ENCODE measurements around the gene TNFRSF6B.
"Not testable (repeated sequence)": the region's sequence is repeated elsewhere in the genome, so short reads cannot be mapped to it uniquely, and the experiment has no call there.

Gene TNFRSF6B

GRCh38 chr20:63661108-63661507, 35.3 kb upstream of the TNFRSF6B start:
- Histone ChIP-seq H3K4me3 (no peak overlapping the region), H3K27ac (no peak overlapping the region)

- Histone ChIP-seq H3K4me3 (no peak overlapping the region), H3K27ac (no peak overlapping the region)
These were observed 34.3 kb upstream of the TNFRSF6B start for GRCh38 chr20:63661959-63662812.

GRCh38 chr20:63662813-63663189, 33.7 kb upstream of the TNFRSF6B start:
- H3K27ac ChIP-seq: no peak overlapping the region
- no peak overlapping the region for H3K4me3 ChIP-seq

GRCh38 chr20:63663332-63664066, 33.0 kb upstream of the TNFRSF6B start:
- Histone ChIP-seq H3K27ac (no peak overlapping the region), H3K4me3 (no peak overlapping the region)

GRCh38 chr20:63664143-63664851, 32.2 kb upstream of the TNFRSF6B start:
- no peak overlapping the region for H3K27ac ChIP-seq
- H3K4me3 ChIP-seq: no peak overlapping the region

GRCh38 chr20:63664861-63665594, 31.4 kb upstream of the TNFRSF6B start:
- Histone ChIP-seq H3K27ac (peak overlapping the region in 1 of 21 experiments; percentile 44), H3K4me3 (no peak overlapping the region)

- no peak overlapping the region for H3K4me3 ChIP-seq
- peak overlapping the region in 1 of 21 experiments; percentile 44 for H3K27ac ChIP-seq
These were observed 30.7 kb upstream of the TNFRSF6B start for GRCh38 chr20:63665708-63666107.

GRCh38 chr20:63667858-63668257, 28.6 kb upstream of the TNFRSF6B start:
- Histone ChIP-seq H3K4me3 (no peak overlapping the region), H3K27ac (no peak overlapping the region)

- no peak overlapping the region for H3K4me3 ChIP-seq
These were observed 28.1 kb upstream of the TNFRSF6B start for GRCh38 chr20:63668351-63668750.

GRCh38 chr20:63671695-63672094, 24.8 kb upstream of the TNFRSF6B start:
- H3K27ac ChIP-seq, H3K4me3 ChIP-seq: not testable (repeated sequence)

More at GRCh38 chr20:63668351-63668750, 28.1 kb upstream of the TNFRSF6B start:
- H3K27ac ChIP-seq: no peak overlapping the region

- no peak overlapping the region for H3K27ac ChIP-seq
These were observed 23.8 kb upstream of the TNFRSF6B start for GRCh38 chr20:63672666-63673065.

GRCh38 chr20:63673951-63674350, 22.5 kb upstream of the TNFRSF6B start:
- H3K27ac ChIP-seq: no peak overlapping the region
- no peak overlapping the region for H3K4me3 ChIP-seq

More at GRCh38 chr20:63672666-63673065, 23.8 kb upstream of the TNFRSF6B start:
- H3K4me3 ChIP-seq: no peak overlapping the region

GRCh38 chr20:63675681-63676368, 20.6 kb upstream of the TNFRSF6B start:
- Histone ChIP-seq H3K27ac (no peak overlapping the region), H3K4me3 (no peak overlapping the region)

- peak overlapping the region in 2 of 21 experiments; percentile 14 to 65 for H3K27ac ChIP-seq
- no peak overlapping the region for H3K4me3 ChIP-seq
These were observed 18.4 kb upstream of the TNFRSF6B start for GRCh38 chr20:63678071-63678470.

- Histone ChIP-seq H3K4me3 (no peak overlapping the region), H3K27ac (no peak overlapping the region)
These were observed 17.6 kb upstream of the TNFRSF6B start for GRCh38 chr20:63678667-63679465.

GRCh38 chr20:63679799-63680305, 16.6 kb upstream of the TNFRSF6B start:
- Histone ChIP-seq H3K27ac (peak overlapping the region in 2 of 21 experiments; percentile 10 to 72), H3K4me3 (no peak overlapping the region)

- no peak overlapping the region for H3K4me3 ChIP-seq
- peak overlapping the region in 1 of 21 experiments; percentile 72 for H3K27ac ChIP-seq
These were observed 16.0 kb upstream of the TNFRSF6B start for GRCh38 chr20:63680427-63680826.
